Prostate gland (tissue), 2 donors: ENCODE results near the gene ITGA1.

Experiments used
- CTCF ChIP-seq, 4 experiments: fragments of 200-600 bp in 2 of 4; fragments of 450-650 bp in 2 of 4; sonication (generic) in 2 of 4; IDR thresholded peaks; 1 replicate in 3 of 4; 2 replicates in 1 of 4; pipeline ENCODE4 v1.5.1; 2016 to 2019; ENCODE audit warnings: antibody characterized with exemption in 4 of 4, mild to moderate bottlenecking in 2 of 4, moderate library complexity in 2 of 4
- POLR2A ChIP-seq: fragments of 450-650 bp; IDR thresholded peaks from one replicate; pipeline ENCODE4 v1.6.1; 2016; ENCODE audit warnings: antibody characterized with exemption, mild to moderate bottlenecking
- POLR2AphosphoS5 ChIP-seq: sonication (generic); formaldehyde crosslinking; IDR thresholded peaks from one replicate; pipeline ENCODE4 v1.6.1; 2017; ENCODE audit warnings: antibody characterized with exemption

DNA sequence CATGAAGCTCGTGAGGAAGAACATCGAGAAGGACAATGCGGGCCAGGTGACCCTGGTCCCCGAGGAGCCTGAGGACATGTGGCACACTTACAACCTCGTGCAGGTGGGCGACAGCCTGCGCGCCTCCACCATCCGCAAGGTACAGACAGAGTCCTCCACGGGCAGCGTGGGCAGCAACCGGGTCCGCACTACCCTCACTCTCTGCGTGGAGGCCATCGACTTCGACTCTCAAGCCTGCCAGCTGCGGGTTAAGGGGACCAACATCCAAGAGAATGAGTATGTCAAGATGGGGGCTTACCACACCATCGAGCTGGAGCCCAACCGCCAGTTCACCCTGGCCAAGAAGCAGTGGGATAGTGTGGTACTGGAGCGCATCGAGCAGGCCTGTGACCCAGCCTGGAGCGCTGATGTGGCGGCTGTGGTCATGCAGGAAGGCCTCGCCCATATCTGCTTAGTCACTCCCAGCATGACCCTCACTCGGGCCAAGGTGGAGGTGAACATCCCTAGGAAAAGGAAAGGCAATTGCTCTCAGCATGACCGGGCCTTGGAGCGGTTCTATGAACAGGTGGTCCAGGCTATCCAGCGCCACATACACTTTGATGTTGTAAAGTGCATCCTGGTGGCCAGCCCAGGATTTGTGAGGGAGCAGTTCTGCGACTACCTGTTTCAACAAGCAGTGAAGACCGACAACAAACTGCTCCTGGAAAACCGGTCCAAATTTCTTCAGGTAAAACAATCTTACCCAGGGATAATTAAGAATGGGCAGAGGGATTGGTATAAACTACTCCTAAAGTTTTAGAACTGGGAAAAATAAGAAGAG is 12.9 kb downstream of the ITGA1 start:
- TF ChIP-seq CTCF (IDR thresholded peaks at IDR 0.05) (peak in 1 of 4 experiments; percentile 7), POLR2A (peak; percentile 55), POLR2AphosphoS5 (peak; percentile 25)
